BE2C (cell line): ENCODE data around the gene GASK1A.
"Not testable (repeated sequence)": the region's sequence is repeated elsewhere in the genome, so short reads cannot be mapped to it uniquely, and the experiment has no call there.

Source experiments
- DNase-seq: peaks from one replicate; pipeline ENCODE4 v3.0.0-alpha.2; 2020
- H3K27me3 ChIP-seq: fragments of 250-450 bp; sonication (Bioruptor Pico); 2 replicates; pipeline ENCODE4 v1.5.1; 2020; ENCODE audit warnings: mild to moderate bottlenecking
- H3K36me3 ChIP-seq: fragments of 250-450 bp; sonication (Bioruptor Pico); 2 replicates; pipeline ENCODE4 v1.5.1; 2020; ENCODE audit warnings: mild to moderate bottlenecking
- H3K4me1 ChIP-seq: fragments of 250-450 bp; sonication (Bioruptor Pico); 2 replicates; pipeline ENCODE4 v1.5.1; 2020
- H3K4me3 ChIP-seq: 2 replicates; pipeline ENCODE4 v1.5.1; 2011; ENCODE audit warnings: low read depth, low read length
- H3K9me3 ChIP-seq: fragments of 250-450 bp; sonication (Bioruptor Pico); 2 replicates; pipeline ENCODE4 v1.5.1; 2020
- CTCF ChIP-seq: IDR thresholded peaks from 2 replicates; pipeline ENCODE4 v1.5.1; 2012; ENCODE audit warnings: mild to moderate bottlenecking, low read depth, low read length

The GASK1A gene

GRCh38 chr3:42961633-42962032 is 17.5 kb upstream of the GASK1A start:
- Histone ChIP-seq H3K27me3 (no peaks in the 10 kb centered on the region), H3K4me1 (no peaks in the 10 kb centered on the region), H3K4me3 (no peak overlapping the region), H3K36me3 (no peaks in the 10 kb centered on the region), H3K9me3 (no peaks in the 10 kb centered on the region)
- TF ChIP-seq CTCF: peak; percentile 55
- peak; percentile 27 for DNase-seq

GRCh38 chr3:42963269-42963668 is 15.8 kb upstream of the GASK1A start:
- no peaks in the 10 kb centered on the region for H3K27me3 ChIP-seq
- TF ChIP-seq CTCF: no peak
- H3K9me3 ChIP-seq: no peaks in the 10 kb centered on the region
- no peak overlapping the region for H3K4me3 ChIP-seq
- H3K4me1 ChIP-seq: no peaks in the 10 kb centered on the region
- H3K36me3 ChIP-seq: no peaks in the 10 kb centered on the region
- no peak for DNase-seq

- DNase-seq: no peak
- no peaks in the 10 kb centered on the region for H3K9me3 ChIP-seq
Measured at GRCh38 chr3:42964266-42964665, 14.8 kb upstream of the GASK1A start.

GRCh38 chr3:42970557-42970956 is 8.6 kb upstream of the GASK1A start:
- Histone ChIP-seq H3K36me3 (no peaks in the 10 kb centered on the region), H3K4me3 (no peak overlapping the region), H3K27me3 (no peaks in the 10 kb centered on the region), H3K9me3 (no peaks in the 10 kb centered on the region), H3K4me1 (no peaks in the 10 kb centered on the region)
- TF ChIP-seq CTCF: no peak
- no peak for DNase-seq

More at GRCh38 chr3:42964266-42964665, 14.8 kb upstream of the GASK1A start:
- Histone ChIP-seq H3K4me1 (no peaks in the 10 kb centered on the region), H3K36me3 (no peaks in the 10 kb centered on the region), H3K4me3 (no peak overlapping the region), H3K27me3 (no peaks in the 10 kb centered on the region)
- no peak for TF ChIP-seq CTCF

GRCh38 chr3:42970976-42971772 is 7.9 kb upstream of the GASK1A start:
- DNase-seq: no peak

GRCh38 chr3:42974906-42975305 is 4.2 kb upstream of the GASK1A start:
- DNase-seq, H3K9me3 ChIP-seq, H3K36me3 ChIP-seq, H3K4me3 ChIP-seq, H3K4me1 ChIP-seq: not testable (repeated sequence)
- peaks cover 16% of the 10 kb centered on the region; the same call in 1 of the 2 replicates for H3K27me3 ChIP-seq

More at GRCh38 chr3:42970976-42971772, 7.9 kb upstream of the GASK1A start:
- Histone ChIP-seq H3K4me1 (no peaks in the 10 kb centered on the region), H3K27me3 (no peaks in the 10 kb centered on the region), H3K36me3 (no peaks in the 10 kb centered on the region), H3K9me3 (no peaks in the 10 kb centered on the region), H3K4me3 (no peak overlapping the region)
- TF ChIP-seq CTCF: no peak
